Activated T-cell treated with anti-CD3 and anti-CD28 coated beads, Interleukin-2, amount 50 U/mL, for 48 hours (primary cell): ENCODE data around the gene NSD1.

ENCODE experiments used
- DNase-seq, 2 experiments: peaks; one replicate each; pipeline ENCODE4 v3.0.0-alpha.2; 2020

NSD1 gene

DNA sequence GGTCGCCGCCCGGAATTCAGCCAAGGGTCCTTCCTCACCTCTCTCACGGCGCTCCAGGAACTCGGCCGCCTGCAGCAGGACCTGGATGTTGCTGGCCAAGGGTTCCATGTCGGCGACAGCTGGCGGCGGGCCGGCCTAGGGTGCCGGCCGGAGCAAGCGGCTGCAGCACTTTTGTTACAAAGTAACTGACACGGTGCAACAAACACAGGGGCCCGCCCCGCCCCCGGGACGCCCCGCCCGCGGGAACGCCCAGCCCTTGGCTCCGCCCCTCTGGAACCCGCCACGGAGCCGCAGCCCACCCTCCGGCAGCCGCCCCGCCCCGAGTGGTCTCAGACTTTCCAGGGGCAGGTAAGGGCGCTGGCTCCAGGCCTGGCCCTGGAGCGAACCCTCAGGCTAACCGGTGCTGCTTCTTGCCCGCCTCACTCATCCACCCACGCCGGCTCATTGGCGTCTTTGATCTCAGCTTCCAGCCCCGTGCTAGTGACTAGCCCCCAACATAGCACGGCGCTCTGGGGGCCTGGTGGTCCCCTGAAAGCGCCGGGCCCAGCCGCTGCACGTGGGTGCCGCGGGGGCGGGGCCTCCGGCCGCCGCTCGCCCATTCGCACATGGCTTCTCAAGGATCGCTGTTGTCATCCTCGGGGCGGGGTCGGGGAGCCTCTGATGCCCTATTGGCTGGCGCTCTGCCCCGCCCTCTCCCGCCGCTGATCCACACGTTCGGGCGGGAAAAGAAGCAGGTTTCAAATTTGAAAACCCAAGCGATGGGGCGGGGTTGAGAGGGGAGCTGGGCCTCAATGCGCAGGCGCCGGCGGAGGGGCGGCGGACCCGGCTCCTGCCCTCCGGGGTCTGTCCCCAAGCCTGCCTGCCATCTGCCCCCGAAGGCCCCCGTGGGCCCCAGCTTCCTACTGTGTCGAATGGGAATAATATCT, 178.4 kb downstream of the NSD1 start, which contains the start of gene MXD3:
TSS of gene MXD3 (minus strand) at position 176 of the 926 bp plus-strand sequence. CDS start at position 108, 68 bp downstream.
- peak; percentile 98 to 99 for DNase-seq

GRCh38 chr5:177312649-177313181, 179.1 kb downstream of the NSD1 start:
- peak; percentile 72 to 79 for DNase-seq

DNA sequence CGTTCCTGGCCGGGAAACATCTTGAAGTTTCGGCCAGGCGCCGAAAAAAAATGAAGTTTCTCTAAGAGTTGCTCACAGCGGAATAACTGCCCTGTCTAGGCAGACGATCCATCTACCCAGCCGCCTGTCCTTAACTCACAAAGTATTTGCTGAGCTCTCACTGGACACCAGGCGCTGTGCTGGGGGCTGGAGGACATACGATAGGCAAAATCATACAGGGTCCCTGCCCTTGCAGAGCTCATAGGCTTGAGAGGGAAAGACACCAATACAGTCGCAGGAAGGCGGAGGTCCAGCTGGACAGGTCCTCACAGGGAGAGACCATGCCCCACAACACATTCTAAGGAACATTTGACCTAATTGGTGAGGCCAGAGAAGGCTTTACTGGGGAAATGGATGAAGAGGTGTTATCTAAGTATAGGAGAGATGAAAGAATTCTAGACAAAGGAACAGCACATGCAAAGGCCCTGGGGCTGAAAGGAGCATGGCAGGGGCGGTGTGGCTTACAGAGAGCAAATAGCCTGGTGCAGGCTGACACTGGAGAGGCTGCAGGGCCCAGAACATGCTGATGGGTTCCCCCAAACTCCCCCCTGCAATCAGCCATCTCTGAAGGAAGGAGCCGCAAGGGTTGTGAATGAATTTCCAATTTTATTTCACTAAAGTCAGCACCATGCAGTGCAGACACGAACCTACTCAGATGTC, 180.1 kb downstream of the NSD1 start:
- DNase-seq = no peak

DNA sequence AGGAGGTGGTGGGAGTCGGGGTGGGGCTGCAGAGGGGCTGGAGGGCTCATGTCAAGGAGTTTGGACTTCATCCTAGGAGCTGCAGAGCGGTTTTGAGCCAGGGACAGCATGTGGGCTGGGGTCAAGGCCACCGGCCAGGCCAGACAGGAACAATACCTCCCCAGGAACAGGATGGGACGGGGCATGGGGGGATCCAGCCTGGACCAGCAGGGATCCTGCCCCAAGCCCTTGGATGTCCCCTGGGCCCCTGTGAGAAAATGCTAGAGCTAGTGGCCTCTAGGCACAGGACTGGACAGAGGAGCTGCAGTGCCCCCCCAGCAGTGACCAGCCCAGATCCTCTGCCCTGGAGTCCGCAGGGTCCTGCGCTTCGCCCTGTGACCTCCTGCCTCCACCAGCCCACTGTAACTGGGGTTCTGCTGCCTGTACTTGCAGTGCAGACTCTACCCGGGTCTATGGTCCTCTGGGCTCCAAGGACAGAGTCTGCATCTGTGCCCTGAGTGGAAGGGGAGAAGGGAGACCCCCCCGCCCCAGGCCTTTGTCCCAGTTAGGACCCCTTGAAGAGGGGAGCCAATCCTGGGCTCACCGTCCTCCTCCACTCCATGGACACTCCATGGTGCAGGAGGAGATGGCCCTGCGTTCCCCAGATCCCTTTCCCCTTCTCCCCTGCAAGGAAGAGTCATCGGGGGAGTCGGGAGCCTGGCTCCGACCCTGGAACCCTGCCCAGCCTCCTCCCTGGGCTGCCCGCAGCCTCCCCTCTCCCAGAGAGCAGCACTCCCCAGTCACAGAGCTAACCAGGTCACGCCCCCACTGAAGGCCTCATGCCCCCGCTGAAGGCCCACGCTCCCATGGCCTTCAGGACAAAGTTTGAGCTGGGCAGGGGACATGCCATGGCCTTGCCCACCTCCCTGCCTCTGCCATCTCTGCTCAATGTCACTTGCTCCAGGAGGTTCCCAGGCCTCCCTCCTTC, 181.1 kb downstream of the NSD1 start:
- DNase-seq = no peak

GRCh38 chr5:177315411-177315810, 181.8 kb downstream of the NSD1 start:
- no peak for DNase-seq

DNA sequence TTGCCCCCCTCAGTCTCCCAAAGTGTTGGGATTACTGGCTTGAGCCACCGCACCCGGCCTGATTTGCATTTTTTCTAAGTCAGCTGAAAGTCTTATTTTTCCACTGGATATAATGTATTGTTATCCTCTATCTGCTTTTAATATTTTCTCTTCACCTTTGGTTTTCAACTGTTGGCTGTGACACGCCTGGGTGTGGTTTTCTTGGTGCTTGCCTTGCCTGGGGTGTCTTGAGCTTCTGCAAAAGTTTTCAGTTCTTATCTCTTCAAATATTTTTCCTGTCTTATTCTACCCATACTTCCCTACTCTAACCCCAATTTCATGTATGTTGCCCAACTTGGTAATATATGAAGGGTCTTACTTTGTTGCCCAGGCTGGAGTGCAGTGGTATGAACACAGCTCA, 182.4 kb downstream of the NSD1 start:
- no peak for DNase-seq

DNA sequence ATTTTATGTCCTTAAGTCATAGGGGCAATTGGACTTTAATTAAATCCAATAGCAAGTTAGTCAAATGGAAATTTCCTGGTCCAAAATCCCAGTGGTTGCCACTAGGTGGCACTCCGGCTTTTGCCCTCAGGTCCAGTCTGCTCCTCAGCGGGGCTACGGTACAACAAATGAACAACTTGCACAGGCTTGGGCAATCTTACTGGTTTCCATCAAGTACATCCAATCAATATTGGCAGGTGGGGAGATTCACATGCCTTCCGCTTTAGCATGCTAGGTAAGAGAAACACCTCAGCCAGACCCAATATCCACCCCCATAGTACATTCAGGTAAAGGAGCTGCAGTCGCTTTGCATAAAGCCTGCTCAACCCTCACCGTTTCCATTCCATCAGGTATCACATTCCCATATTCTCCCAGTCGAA, 184.4 kb downstream of the NSD1 start:
- peak; percentile 82 to 85 for DNase-seq

- peak; percentile 35 to 39 for DNase-seq
These were observed 186.5 kb downstream of the NSD1 start for GRCh38 chr5:177319913-177320588.

DNA sequence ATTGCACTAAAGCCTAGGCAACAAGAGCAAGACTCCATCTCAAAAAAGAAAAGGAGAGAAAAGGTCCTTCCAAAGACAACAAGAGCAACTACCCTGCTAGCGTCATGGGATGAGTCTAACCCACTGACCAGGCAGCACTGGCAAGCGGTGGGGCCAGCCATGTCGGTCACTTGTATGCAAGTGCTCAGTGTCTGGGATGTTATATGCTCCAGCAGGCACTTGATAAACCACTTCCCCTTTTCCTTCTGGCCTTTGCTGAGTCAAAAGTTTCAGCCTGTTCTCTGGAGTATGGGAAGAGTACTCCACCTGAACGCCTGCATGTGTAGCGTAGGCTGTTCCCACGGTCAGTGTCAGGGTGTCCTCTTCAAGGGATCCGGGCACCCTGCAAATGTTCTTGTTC, 187.3 kb downstream of the NSD1 start:
- no peak for DNase-seq

GRCh38 chr5:177325868-177326381, 192.4 kb downstream of the NSD1 start:
- DNase-seq = no peak

- no peak for DNase-seq
These were observed 194.3 kb downstream of the NSD1 start for GRCh38 chr5:177327539-177328522.

DNA sequence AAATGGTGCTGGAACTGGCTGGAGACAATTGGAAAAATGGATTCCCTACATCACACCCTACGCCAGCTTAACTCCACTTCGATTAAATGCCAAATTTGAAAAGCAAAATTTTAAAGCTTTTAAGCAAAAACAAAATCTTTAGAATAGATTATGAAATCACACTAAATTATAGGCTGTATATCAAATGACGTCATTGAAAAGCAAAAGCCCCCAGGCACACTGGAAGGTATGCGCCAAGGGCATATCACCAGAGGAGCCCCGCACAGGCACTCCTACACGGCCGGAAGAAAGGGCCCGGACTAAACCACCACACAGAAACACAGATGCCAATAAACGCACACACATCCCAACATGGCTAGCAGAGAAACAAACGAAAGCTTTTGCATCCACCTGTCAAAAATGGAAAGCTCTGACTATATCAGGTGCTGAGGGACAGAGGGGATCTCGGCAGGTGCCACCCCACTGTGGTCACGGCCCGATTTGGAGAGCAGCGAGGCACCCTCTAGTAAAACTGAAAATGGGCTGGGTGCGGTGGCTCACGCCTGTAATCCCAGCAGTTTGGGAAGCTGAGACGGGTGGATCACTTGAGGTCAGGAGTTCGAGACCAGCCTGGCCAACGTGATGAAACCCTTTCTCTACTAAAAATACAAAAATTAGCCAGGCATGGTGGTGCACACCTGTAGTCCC, 195.1 kb downstream of the NSD1 start:
- DNase-seq = no peak

DNA sequence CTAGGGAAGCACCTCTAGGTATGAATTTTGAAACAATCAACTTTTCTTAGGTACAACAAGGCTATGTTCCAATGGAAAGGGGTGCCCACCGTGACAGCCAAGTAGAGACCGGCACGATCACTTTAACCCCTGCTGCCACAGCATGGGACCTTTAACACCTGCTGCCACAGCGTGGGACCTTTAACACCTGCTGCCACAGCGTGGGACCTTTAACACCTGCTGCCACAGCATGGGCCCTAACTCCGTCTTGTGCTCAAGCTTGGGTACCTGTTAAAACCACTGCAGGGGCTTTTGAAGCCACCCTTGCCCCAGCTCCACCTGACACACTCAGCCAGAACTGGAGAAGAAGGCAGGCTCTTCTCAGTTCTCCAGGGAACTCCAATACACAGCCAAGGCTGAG, 196.3 kb downstream of the NSD1 start:
- no peak for DNase-seq

DNA sequence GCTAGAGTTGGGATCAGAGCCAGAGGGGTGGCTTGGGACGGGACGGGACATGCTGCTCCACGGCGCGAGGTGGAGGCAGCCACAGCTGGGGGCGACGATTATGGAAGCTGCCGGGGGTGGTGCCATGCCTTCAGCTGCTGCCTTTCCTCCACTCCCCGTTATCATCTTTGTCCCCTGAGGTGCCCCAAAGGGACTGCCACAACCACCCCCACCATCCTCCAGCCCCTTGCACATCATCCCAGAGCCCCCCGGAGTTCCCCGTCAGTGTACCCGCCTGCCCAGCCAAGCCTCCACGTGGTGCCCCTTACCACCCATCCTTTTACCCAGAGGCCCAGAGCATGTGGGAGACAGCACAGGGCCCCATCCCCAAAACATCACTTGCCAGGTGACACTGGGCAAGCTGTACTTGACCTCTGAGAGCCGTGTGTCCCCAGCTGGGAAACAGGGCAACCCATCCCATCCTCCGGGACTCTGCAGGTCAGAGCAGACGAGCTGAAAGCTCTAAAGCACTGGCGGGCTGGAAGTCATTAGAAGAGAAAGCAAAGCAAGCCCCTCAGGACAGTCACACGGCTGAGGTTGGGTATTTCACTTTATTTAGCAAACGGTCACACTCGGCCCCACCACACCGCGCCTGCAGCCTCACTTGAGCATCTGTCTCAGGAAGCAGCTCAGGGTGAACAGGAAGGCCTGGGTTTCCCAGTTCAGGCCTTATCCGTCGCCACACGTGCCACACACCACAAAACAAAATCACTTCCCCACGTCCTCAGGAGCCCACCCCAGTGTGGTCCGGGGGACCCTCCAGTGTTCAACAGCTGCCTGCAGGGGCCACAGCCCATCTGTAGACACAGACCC, 197.6 kb downstream of the NSD1 start:
- no peak for DNase-seq

DNA sequence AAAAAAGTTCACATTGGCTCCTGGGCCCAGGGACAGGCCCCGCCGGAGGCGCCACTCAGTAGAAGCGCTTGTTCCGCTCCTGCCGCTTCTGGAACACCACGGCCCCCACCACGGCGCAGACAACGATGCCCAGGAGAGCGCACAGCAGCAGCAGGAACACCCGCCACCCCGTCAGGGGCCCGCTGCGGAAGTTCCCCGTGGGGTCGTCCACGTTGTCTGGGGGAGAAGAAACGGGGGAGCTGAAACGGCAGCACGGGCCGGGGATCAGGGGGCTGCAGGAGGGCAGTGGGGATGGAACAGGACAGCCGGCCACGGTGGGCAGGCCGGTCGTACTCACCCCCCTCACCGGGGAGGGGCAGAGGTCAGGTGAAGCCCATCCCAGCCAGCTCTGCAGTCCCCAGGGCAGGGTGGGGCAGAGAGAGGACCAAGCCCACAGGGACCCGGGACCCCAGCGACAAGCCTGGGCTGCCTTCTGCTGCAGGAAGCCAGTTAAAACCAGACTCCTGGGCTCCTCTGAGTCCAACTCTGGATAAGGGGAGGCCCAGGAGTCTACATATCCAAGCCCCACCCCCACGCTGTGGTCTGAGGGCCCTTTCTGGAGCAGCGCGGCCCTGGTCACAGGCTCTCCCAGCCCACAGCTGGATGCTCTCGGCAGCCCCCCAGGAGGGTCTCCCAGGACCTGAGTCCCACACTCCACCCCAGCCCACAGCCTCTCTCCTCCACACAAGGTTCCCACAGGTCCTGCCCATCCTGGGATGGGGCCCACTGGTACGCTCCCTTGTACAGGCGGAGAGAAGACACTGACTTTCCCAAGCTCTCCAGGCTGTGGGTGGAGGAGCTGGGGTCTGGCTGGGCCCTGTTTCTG, 198.7 kb downstream of the NSD1 start:
- DNase-seq = no peak

DNA sequence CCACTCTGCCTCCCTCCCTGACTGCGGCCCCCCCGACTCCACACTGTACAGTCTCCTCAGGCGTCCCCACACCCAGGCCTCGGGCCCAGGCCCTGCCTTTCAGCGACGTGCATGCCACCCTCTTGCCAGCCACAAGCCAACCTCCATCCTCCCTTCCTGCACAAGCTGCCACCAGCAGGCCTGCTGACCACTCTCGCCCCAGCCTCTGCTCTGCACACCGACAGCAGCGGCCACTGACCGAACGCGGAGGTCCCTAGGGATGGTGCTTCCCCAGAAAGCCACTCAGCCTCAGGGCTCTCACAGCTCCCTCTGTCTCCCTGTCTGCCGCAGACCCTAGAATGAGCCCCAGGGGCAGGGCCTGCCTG, 199.3 kb downstream of the NSD1 start:
- DNase-seq = no peak

DNA sequence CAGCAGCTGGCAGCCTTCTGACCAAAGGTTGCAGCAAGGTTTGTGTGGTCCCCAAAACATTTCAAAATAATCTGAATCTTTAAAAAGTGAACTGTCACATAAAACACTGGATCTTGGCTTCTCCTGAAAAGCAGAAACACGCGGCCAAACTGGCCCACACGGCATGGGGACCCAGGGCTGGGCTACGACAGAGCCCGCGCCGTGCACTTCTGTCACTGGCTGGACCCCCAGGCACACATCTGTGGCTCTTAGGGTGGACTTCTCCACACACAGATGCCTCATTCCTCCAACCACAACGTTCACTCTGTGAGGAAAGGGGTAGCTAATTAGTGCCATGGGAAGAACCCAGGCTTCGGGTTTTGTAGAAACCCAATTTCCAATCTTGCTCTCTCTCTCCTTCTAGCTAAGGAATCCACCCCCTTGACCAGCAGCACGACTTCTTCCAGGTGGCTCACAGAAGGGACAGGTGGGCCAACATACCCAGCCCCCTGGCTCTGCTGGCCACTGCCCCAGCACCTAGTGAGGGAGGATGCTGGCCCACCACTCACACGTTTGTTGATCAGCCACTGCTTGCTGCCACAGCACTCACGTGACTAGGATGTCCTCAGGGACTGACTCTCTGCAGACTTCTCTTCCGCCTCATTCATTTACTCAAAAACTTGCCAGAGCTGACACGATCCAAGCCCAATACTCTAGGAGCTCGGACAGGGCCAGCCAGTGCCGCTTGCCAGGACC, 200.0 kb downstream of the NSD1 start:
- DNase-seq = no peak
